K562 (cell line): ENCODE data around the gene LHB. TPM values are rescaled to one million over a fixed set of nuclear protein-coding genes. Genes with fewer than 3 reads are reported as not detected.
A peak's percentile ranks its signal among the peaks of the same experiment; 100 is the strongest.

ENCODE experiments used
- ARID4B ChIP-seq: sonication (generic); formaldehyde crosslinking; IDR thresholded peaks from 2 replicates; pipeline ENCODE4 v1.8.0; 2022; ENCODE audit warnings: mild to moderate bottlenecking, missing genetic modification reagents
- ELF2 ChIP-seq: fragments of 250-450 bp; sonication (Bioruptor Pico); IDR thresholded peaks from 2 replicates; pipeline ENCODE4 v1.5.0; 2021; ENCODE audit warnings: mild to moderate bottlenecking
- KLF16 ChIP-seq: IDR thresholded peaks from 2 replicates; pipeline ENCODE4 v1.6.1; 2016; ENCODE audit warnings: antibody characterized with exemption
- PHF8 ChIP-seq: fragments of 200-600 bp; sonication (generic); IDR thresholded peaks from 2 replicates; pipeline ENCODE4 v1.6.1; 2012; ENCODE audit warnings: mixed run types, mild to moderate bottlenecking, inconsistent platforms, low read length, moderate library complexity, borderline replicate concordance
- PRDM10 ChIP-seq: fragments of 450-650 bp; IDR thresholded peaks from 2 replicates; pipeline ENCODE4 v1.6.1; 2018; ENCODE audit not compliant: partially characterized antibody
- TAF7 ChIP-seq: fragments of 450-650 bp; IDR thresholded peaks from 2 replicates; pipeline ENCODE4 v1.6.1; 2016; ENCODE audit warnings: missing genetic modification characterization, missing compliant biosample characterization
- ZBTB5 ChIP-seq: fragments of 450-650 bp; IDR thresholded peaks from 2 replicates; pipeline ENCODE4 v1.6.1; 2017; ENCODE audit warnings: antibody characterized with exemption
- polyA plus RNA-seq, 8 experiments: library from polyadenylated mRNA; depleted of rRNA in 4 of 8; stranded (reverse) in 5 of 8; unstranded in 3 of 8; fragments of >200 nt; fragmentation: Nextera tagmentation in 2 of 8; fragmentation: Illumina TruSeq in 1 of 8; extraction: Ambion mirVana in 2 of 8; extraction: Trizol in 1 of 8; gene quantifications; 2 replicates each; pipeline versions ENCODE4 v1.2.1 to v1.2.3, GENCODE V29; 2011 to 2014; ENCODE audit warnings: inconsistent platforms in 1 of 8, missing spikeins in 1 of 8
- total RNA-seq, 7 experiments: library from RNA; depleted of rRNA in 6 of 7; stranded (reverse); fragments of >200 nt in 6 of 7; fragmentation: Illumina TruSeq in 2 of 7; extraction: Trizol in 2 of 7; gene quantifications; 2 replicates each; pipeline versions ENCODE4 v1.2.1 to v1.2.3, GENCODE V29; 2011 to 2021; ENCODE audit warnings: low replicate concordance in 1 of 7
- TF ChIP-seq, protein P1 (sequence below): fragments of 250-450 bp; sonication (Bioruptor Pico); IDR thresholded peaks from 2 replicates; pipeline ENCODE4 v1.9.0; 2021; ENCODE audit warnings: mild to moderate bottlenecking, inconsistent platforms
- TF ChIP-seq, protein P2 (sequence below): fragments of 250-450 bp; sonication (Bioruptor Pico); IDR thresholded peaks from 2 replicates; pipeline ENCODE4 v1.5.0; 2022; ENCODE audit warnings: mild to moderate bottlenecking

The LHB gene
- total and polyA plus RNA-seq, 9 of the 15 experiments (the other 6 are each of a cell fraction or from before 2014, with no cell fraction given) = 0.54 TPM; not detected in 8

- TF ChIP-seq, protein P1, sequence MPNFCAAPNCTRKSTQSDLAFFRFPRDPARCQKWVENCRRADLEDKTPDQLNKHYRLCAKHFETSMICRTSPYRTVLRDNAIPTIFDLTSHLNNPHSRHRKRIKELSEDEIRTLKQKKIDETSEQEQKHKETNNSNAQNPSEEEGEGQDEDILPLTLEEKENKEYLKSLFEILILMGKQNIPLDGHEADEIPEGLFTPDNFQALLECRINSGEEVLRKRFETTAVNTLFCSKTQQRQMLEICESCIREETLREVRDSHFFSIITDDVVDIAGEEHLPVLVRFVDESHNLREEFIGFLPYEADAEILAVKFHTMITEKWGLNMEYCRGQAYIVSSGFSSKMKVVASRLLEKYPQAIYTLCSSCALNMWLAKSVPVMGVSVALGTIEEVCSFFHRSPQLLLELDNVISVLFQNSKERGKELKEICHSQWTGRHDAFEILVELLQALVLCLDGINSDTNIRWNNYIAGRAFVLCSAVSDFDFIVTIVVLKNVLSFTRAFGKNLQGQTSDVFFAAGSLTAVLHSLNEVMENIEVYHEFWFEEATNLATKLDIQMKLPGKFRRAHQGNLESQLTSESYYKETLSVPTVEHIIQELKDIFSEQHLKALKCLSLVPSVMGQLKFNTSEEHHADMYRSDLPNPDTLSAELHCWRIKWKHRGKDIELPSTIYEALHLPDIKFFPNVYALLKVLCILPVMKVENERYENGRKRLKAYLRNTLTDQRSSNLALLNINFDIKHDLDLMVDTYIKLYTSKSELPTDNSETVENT = no peak
- peak; percentile 65 for TF ChIP-seq PRDM10
- peak; percentile 81 for TF ChIP-seq ELF2 (CRISPR knock-in tag)
- TF ChIP-seq, protein P2, sequence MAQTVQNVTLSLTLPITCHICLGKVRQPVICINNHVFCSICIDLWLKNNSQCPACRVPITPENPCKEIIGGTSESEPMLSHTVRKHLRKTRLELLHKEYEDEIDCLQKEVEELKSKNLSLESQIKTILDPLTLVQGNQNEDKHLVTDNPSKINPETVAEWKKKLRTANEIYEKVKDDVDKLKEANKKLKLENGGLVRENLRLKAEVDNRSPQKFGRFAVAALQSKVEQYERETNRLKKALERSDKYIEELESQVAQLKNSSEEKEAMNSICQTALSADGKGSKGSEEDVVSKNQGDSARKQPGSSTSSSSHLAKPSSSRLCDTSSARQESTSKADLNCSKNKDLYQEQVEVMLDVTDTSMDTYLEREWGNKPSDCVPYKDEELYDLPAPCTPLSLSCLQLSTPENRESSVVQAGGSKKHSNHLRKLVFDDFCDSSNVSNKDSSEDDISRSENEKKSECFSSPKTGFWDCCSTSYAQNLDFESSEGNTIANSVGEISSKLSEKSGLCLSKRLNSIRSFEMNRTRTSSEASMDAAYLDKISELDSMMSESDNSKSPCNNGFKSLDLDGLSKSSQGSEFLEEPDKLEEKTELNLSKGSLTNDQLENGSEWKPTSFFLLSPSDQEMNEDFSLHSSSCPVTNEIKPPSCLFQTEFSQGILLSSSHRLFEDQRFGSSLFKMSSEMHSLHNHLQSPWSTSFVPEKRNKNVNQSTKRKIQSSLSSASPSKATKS = no peak
- TF ChIP-seq ARID4B (CRISPR knock-in tag) = 0 out of 2 replicates have a peak, but pooled peaks have one; percentile 19
- no peak for TF ChIP-seq ZBTB5
- no peak for TF ChIP-seq TAF7
- no peak for TF ChIP-seq KLF16
- TF ChIP-seq PHF8 = peak; percentile 25; the same call in 1 of the 2 replicates
These were observed 49.3 kb downstream of the LHB start (continued) for GRCh38 chr19:48967346-48968178.
